NAMALWA (cell line): Measurements from ENCODE around the gene SBK2.
"Not testable (repeated sequence)": the region's sequence is repeated elsewhere in the genome, so short reads cannot be mapped to it uniquely, and the experiment has no call there.

Experiments
- DNase-seq: peaks from one replicate; pipeline ENCODE4 v3.0.0-alpha.2; 2015; ENCODE audit warnings: low spot score

The SBK2 gene

GRCh38 chr19:55536951-55537740, at the start of gene SBK2:
SBK2 (minus strand) TSS chr19:55537133; CDS start chr19:55536294, 839 bp downstream.
- DNase-seq = peak; percentile 56

- peak; percentile 68 for DNase-seq
Observed at GRCh38 chr19:55585658-55586339, 48.9 kb upstream of the SBK2 start.

GRCh38 chr19:55584871-55585270, 47.9 kb upstream of the SBK2 start:
- no peak for DNase-seq

GRCh38 chr19:55583897-55584296, 47.0 kb upstream of the SBK2 start:
- DNase-seq = not testable (repeated sequence)

GRCh38 chr19:55582284-55582683, 45.4 kb upstream of the SBK2 start:
- DNase-seq = not testable (repeated sequence)

- DNase-seq = no peak
Observed at GRCh38 chr19:55581823-55582223, 44.9 kb upstream of the SBK2 start.

GRCh38 chr19:55581145-55581822, 44.4 kb upstream of the SBK2 start:
- peak; percentile 38 for DNase-seq

- peak; percentile 83 for DNase-seq
Observed at GRCh38 chr19:55580628-55581144, 43.8 kb upstream of the SBK2 start, which contains the start of gene ZNF579. ZNF579 (minus strand) TSS chr19:55580848; CDS start chr19:55579639, 1,209 bp downstream.

GRCh38 chr19:55579766-55580621, 43.1 kb upstream of the SBK2 start:
- peak; percentile 53 for DNase-seq

- no peak for DNase-seq
Observed at GRCh38 chr19:55578761-55579747, 42.1 kb upstream of the SBK2 start.

GRCh38 chr19:55578031-55578760, 41.3 kb upstream of the SBK2 start:
- DNase-seq = no peak

GRCh38 chr19:55576746-55577145, 39.8 kb upstream of the SBK2 start:
- DNase-seq = no peak

- not testable (repeated sequence) for DNase-seq
Observed at GRCh38 chr19:55573929-55574328, 37.0 kb upstream of the SBK2 start.

GRCh38 chr19:55569477-55569876, 32.5 kb upstream of the SBK2 start:
- not testable (repeated sequence) for DNase-seq

- no peak for DNase-seq
Observed at GRCh38 chr19:55567708-55568328, 30.9 kb upstream of the SBK2 start.

GRCh38 chr19:55566823-55567222, 29.9 kb upstream of the SBK2 start:
- DNase-seq = no peak

GRCh38 chr19:55563261-55563690, 26.3 kb upstream of the SBK2 start:
- DNase-seq = no peak

GRCh38 chr19:55559684-55560083, 22.8 kb upstream of the SBK2 start:
- no peak for DNase-seq

GRCh38 chr19:55554741-55555152, 17.8 kb upstream of the SBK2 start:
- DNase-seq = no peak
